Activated T-cell treated with anti-CD3 and anti-CD28 coated beads for 1 hour (primary cell): ENCODE measurements around the gene ACY1.

Experiments
- DNase-seq: peaks from one replicate; pipeline ENCODE4 v3.0.0-alpha.2; 2020; ENCODE audit warnings: low read depth

ACY1 gene

GRCh38 chr3:51945926-51946705 is 37.2 kb upstream of the ACY1 start:
- no peak for DNase-seq

GRCh38 chr3:51946796-51947195 is 36.5 kb upstream of the ACY1 start:
- DNase-seq = no peak

GRCh38 chr3:51947215-51947900 is 36.0 kb upstream of the ACY1 start:
- DNase-seq = no peak

GRCh38 chr3:51948016-51948580 is 35.2 kb upstream of the ACY1 start:
- no peak for DNase-seq

GRCh38 chr3:51949121-51949520 is 34.2 kb upstream of the ACY1 start:
- DNase-seq = no peak

GRCh38 chr3:51950899-51951298 is 32.4 kb upstream of the ACY1 start:
- DNase-seq = no peak

GRCh38 chr3:51953445-51953844 is 29.9 kb upstream of the ACY1 start:
- DNase-seq = no peak

- no peak for DNase-seq
These were observed 29.2 kb upstream of the ACY1 start for GRCh38 chr3:51954105-51954504.

GRCh38 chr3:51954713-51955112 is 28.6 kb upstream of the ACY1 start:
- no peak for DNase-seq

GRCh38 chr3:51955175-51955892 is 28.0 kb upstream of the ACY1 start, which contains the start of gene GPR62:
TSS of gene GPR62 (plus strand) at chr3:51955381. CDS start at chr3:51955653, 272 bp downstream.
- DNase-seq = no peak

GRCh38 chr3:51955893-51956770 is 27.2 kb upstream of the ACY1 start:
- DNase-seq = no peak

- no peak for DNase-seq
These were observed 25.7 kb upstream of the ACY1 start for GRCh38 chr3:51957520-51958205.

- DNase-seq = no peak
These were observed 24.5 kb upstream of the ACY1 start for GRCh38 chr3:51958603-51959521.

GRCh38 chr3:51959651-51960050 is 23.7 kb upstream of the ACY1 start:
- no peak for DNase-seq

GRCh38 chr3:51960386-51960785 is 22.9 kb upstream of the ACY1 start:
- DNase-seq = no peak

- DNase-seq = no peak
These were observed 22.3 kb upstream of the ACY1 start for GRCh38 chr3:51961011-51961410.

- DNase-seq = no peak
These were observed 21.4 kb upstream of the ACY1 start for GRCh38 chr3:51961602-51962569.

- no peak for DNase-seq
These were observed 20.3 kb upstream of the ACY1 start for GRCh38 chr3:51962854-51963530.
